Epidermal melanocyte (primary cell): Measurements from ENCODE around the gene POLE4.

Experiments used
- DNase-seq: peaks from one replicate; pipeline ENCODE4 v3.0.0; 2011; ENCODE audit warnings: low spot score; ENCODE audit not compliant: insufficient read length

The POLE4 gene, protein sequence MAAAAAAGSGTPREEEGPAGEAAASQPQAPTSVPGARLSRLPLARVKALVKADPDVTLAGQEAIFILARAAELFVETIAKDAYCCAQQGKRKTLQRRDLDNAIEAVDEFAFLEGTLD

DNA sequence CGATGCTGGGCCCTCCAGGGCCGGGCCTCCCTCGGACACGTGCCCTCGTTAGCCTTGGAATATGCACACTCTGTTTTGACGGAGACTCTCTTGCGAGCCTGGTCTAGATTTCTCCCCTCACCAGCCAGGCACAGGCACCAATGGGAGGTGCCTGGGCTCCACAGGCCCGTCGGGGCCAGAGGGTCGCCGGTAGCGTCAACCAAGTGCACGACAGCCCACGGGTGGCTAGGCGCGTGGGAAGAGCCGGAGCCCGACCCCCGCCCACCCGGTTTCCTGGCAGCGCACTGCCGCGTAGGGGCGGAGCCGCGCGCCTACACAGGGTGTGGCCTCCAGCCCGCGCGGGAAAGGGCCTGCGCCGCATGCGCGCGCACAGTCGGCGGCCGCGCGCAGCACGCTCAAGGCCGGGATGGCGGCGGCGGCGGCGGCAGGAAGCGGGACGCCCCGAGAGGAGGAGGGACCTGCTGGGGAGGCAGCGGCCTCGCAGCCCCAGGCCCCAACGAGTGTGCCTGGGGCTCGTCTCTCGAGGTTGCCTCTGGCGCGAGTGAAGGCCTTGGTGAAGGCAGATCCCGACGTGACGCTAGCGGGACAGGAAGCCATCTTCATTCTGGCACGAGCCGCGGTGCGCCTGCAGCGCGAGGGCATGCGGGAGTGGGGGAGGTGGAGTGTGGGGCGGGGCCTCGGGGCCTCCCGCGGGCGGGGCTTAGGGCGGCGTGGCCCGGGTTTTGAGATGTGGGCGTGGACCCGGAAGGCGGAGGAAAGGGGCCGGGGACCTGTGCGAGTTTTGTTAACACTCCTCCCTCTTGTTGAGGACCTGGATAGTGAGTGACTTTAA, at the start of gene POLE4:
Gene POLE4, plus strand, starts transcription at position 370 of the 832 bp plus-strand sequence. Its CDS starts 37 bp downstream, at position 407.
- DNase-seq = peak; percentile 27

DNA sequence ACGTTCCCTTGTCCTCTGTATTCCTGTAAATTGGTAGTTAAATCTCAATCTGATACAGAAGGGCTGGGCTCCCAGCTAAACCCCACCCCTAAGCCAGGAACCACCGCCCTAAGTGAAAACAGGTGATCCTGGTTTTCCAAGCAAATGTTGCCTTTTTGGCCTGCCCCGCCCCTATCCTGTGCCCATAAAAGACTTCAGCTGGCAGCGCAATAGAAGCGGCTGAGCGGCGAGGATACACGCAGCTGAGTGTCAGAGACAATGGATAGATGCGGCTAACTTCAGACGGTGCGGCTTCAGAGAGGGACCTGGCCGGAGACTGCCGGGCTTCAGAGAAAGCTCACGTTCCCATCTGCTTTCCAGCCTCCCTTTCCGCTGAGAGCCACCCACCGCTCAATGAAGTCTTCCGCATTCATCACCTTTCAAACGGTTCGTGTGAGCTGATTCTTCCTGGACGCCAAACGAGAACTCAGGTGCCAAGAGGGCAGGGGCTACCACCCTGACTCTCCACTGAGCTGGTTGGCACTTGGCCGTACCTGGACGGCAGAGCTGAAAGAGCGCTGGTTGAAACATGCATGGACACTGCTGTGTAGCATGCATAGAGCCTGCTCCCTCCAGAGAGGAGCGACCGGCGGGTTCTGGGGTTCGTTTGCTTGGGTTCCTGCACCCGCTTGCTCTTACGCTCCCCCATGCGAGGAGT, 49.5 kb upstream of the POLE4 start:
- DNase-seq = no peak

- DNase-seq = no peak
Measured at GRCh38 chr2:74910245-74910644, 48.2 kb upstream of the POLE4 start.

DNA sequence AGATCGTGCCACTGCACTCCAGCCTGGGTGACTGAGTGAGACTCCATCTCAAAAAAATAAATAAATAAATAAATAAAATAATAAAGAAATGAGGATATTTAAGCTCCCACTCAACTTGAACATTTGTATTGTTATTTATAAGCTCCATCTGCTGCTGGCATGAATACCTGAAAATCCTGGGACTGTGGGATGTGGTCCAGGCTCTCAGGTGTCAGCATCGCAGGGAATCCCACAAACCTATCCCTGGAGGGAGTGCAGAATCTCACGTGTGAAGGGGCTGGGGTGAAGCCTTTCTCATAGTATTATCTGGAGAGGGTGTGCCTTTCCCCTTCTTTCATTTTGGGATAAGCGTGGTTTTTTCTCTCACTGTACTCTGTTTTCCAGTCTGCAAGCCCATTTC, 47.4 kb upstream of the POLE4 start:
- no peak for DNase-seq

DNA sequence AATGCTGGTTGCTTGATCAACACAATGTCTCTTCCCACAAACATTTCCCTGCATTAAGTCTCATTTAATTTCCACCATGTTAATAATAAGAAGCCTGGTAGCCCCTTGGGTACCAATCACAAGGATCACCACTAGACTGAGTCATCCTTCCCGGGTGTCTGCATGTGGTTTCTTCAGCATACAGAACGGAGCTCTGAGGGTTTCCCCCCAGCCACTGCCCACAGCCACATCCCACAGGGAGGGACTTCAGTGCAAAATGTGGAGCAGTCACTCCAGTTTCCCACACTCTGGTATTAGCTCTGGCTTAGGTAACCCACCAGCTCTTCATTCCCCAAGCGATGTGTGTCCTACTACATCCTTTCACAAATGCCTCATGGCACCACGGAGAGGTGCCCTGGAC, 42.7 kb upstream of the POLE4 start:
- DNase-seq = no peak

- no peak for DNase-seq
Measured at GRCh38 chr2:74916394-74916793, 42.0 kb upstream of the POLE4 start.

GRCh38 chr2:74917702-74918619, 40.5 kb upstream of the POLE4 start:
- DNase-seq = peak; percentile 53

GRCh38 chr2:74919827-74920226, 38.6 kb upstream of the POLE4 start:
- DNase-seq = peak; percentile 26

GRCh38 chr2:74921236-74921736, 37.2 kb upstream of the POLE4 start:
- no peak for DNase-seq

- DNase-seq = no peak
Measured at GRCh38 chr2:74922592-74923227, 35.7 kb upstream of the POLE4 start.

DNA sequence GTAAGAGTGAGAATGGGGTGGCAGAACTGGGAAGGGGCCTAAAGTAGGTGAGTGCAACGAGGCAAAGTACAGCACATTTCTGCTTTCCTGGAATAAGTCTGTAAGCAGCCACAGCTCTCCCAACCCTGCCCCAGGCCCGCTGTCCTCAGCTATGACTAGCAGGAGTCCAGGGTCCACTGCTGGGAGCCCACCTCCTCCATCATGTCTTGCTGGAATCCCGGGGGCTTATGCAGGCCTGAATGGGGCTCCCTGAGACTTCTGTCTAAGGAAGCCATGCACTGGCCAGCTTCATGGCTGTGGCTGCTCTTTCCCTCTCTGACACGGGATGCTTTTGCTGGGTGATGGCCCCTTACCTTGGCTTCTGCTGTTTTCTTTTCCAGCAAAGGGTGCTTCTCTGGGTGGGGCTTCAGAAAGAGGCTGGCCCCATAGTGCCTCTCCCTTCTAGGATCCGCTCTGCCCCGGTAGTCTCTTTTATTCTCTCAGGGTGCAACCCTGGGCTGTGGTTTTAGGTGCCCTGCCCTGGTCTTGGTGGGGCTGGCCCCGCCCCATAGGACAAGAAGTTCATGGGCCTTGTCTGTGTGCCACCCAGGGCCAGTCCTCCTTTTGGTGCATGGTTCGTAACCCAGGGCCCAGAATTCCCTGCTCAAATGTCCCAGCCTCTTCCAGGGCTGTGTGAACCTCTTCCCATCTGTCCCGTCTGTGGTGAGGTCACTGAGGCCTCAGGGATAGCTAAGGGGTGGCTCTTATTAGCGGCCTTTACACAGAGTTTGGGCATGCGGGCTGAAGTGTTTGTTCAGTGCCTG, 33.8 kb upstream of the POLE4 start:
- no peak for DNase-seq

GRCh38 chr2:74925361-74925786, 33.1 kb upstream of the POLE4 start:
- DNase-seq = no peak

DNA sequence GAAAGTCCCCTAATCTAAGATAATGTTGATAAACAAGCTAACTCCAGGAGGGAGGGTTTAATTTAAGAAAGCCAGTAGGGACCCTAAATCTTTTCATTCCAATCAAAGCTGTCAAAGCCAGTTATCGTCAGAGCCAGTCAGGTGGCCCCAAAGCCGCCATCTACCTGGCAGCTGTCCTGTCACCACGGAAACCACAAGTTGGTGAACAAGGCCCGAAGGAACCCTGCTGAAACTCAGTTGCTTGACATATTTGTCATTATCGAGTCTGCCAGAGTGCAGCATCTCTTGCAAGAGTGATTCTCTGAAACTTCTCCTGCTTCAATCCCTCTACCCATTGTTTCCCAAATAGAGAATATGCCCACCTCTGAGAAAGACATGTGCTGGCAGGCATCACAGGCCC, 30.8 kb upstream of the POLE4 start:
- DNase-seq = no peak

DNA sequence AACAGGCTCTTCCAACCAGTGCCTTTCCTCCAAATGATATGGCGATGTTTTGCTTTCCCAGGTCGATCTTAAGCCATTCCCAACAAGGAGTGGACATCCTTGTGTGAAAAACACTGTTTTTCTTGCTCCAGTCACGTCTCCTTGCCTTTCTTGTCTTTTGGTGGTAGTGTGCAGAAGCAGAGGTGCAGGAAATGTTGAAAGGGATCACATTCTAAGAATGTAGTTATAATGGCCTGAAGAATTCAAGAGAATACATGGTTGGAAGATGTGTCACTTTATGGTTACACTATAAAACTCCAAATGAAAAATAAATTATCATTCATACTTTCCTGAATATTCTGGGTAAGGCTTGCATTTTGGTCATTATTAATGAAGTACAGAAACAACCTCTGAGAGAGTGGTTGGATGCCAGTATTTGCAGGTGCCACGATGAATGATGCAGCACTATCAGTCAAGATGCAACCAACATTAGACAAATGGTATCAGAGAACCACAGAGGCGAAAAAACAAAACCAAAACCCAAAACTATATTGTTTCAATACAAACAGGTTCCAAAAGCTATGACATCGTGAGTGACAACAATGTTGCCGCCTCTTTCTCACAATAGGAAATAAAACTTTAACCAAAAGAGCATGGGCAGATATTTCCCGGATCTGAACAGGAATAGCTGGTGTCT, 27.5 kb upstream of the POLE4 start:
- DNase-seq = no peak

- DNase-seq = no peak
Measured at GRCh38 chr2:74931940-74932339, 26.5 kb upstream of the POLE4 start.

DNA sequence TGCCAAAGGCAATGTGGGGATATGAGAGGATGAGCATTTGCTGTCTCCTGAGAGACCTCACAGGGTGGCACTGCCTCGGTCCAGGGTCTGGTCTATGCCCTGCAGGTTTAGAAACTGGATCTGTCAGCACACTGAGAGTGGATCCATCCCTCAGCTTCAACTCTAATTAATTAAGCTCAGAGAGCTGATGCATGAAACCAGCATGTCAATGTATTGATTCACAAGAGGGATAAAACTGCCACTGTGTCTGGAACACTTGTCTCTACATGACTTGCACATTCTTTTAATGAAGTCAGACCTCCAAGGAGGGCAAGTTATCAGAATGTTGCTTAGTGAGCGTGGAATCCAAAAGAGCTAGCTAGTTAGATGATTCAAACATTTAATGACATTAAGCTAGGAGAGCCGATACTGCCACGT, 22.5 kb upstream of the POLE4 start:
- no peak for DNase-seq

GRCh38 chr2:74937221-74937880, 21.1 kb upstream of the POLE4 start:
- DNase-seq = no peak

GRCh38 chr2:74938264-74938663, 20.2 kb upstream of the POLE4 start:
- DNase-seq = no peak
